ENCODE results near the gene MEPE. TPM values are rescaled to one million over a fixed set of nuclear protein-coding genes. Genes with fewer than 3 reads are reported as not detected.

Gene MEPE
- total RNA-seq, 1 donor from 2014 or later = not detected

Other genes with a start within 250 kb of the MEPE start
- gene DSPP, start 224.4 kb upstream of the MEPE start, total RNA-seq (ENCODE audit: low replicate concordance) = 0.21 TPM in 1 of 2 replicates, not detected in the other
- gene DMP1, start 182.7 kb upstream of the MEPE start, total RNA-seq (ENCODE audit: low replicate concordance) = not detected in 2 replicates
- not detected in 2 replicates for gene IBSP, start 33.4 kb upstream of the MEPE start, total RNA-seq (ENCODE audit: low replicate concordance)
- gene SPP1, start 142.7 kb downstream of the MEPE start, total RNA-seq (ENCODE audit: low replicate concordance) = 0.54 and 1.1 TPM in 2 replicates
- 36.0 and 40.4 TPM in 2 replicates for gene PKD2, start 174.7 kb downstream of the MEPE start, total RNA-seq (ENCODE audit: low replicate concordance)